SK-N-SH treated with all-trans-retinoic acid at 6 μM for 48 hours (cell line): Measurements from ENCODE around the gene ASAH2.
"Not testable (repeated sequence)": the region's sequence is repeated elsewhere in the genome, so short reads cannot be mapped to it uniquely, and the experiment has no call there.

Experiments
- ATAC-seq: fragments of 200-7000 bp; cut with Tn5 transposase; 3 replicates; pipeline ENCODE4 v1.9.1; 2020; ENCODE audit warnings: mild to moderate bottlenecking, moderate library complexity
- ARNTL ChIP-seq: fragments of 450-650 bp; formaldehyde crosslinking; IDR thresholded peaks from 2 replicates; pipeline ENCODE4 v1.5.0; 2020; ENCODE audit warnings: low read depth, mild to moderate bottlenecking, moderate library complexity, borderline replicate concordance
- BACH2 ChIP-seq: fragments of 250-450 bp; sonication (Bioruptor Pico); IDR thresholded peaks from 2 replicates; pipeline ENCODE4 v1.9.0; 2021; ENCODE audit warnings: mild to moderate bottlenecking, borderline replicate concordance
- CSDC2 ChIP-seq: fragments of 250-450 bp; sonication (Bioruptor Pico); IDR thresholded peaks from 2 replicates; pipeline ENCODE4 v1.5.0; 2020; ENCODE audit warnings: mild to moderate bottlenecking, moderate library complexity
- ESRRG ChIP-seq: fragments of 250-450 bp; sonication (Bioruptor Pico); IDR thresholded peaks from 2 replicates; pipeline ENCODE4 v1.6.1; 2021; ENCODE audit warnings: mild to moderate bottlenecking
- GLIS3 ChIP-seq: fragments of 250-450 bp; sonication (Bioruptor Pico); IDR thresholded peaks from 2 replicates; pipeline ENCODE4 v1.5.0; 2020; ENCODE audit warnings: mild to moderate bottlenecking, moderate library complexity
- ISL1 ChIP-seq: fragments of 250-450 bp; sonication (Bioruptor Pico); IDR thresholded peaks from 2 replicates; pipeline ENCODE4 v2.1.2; 2022; ENCODE audit warnings: mild to moderate bottlenecking, moderate library complexity
- OSR1 ChIP-seq: fragments of 250-450 bp; sonication (Bioruptor Pico); IDR thresholded peaks from 2 replicates; pipeline ENCODE4 v1.8.0; 2022; ENCODE audit warnings: moderate library complexity, mild to moderate bottlenecking, inconsistent platforms
- PPARA ChIP-seq: fragments of 250-450 bp; sonication (Bioruptor Pico); IDR thresholded peaks from 2 replicates; pipeline ENCODE4 v1.5.0; 2020; ENCODE audit warnings: mild to moderate bottlenecking, borderline replicate concordance
- RARB ChIP-seq: fragments of 250-450 bp; sonication (Bioruptor Pico); IDR thresholded peaks from 2 replicates; pipeline ENCODE4 v1.8.0; 2021; ENCODE audit warnings: mild to moderate bottlenecking, moderate library complexity
- SNAI2 ChIP-seq: fragments of 250-450 bp; sonication (Bioruptor Pico); IDR thresholded peaks from 2 replicates; pipeline ENCODE4 v1.5.0; 2020; ENCODE audit warnings: mild to moderate bottlenecking, moderate library complexity
- TCF4 ChIP-seq: fragments of 250-450 bp; sonication (Bioruptor Pico); IDR thresholded peaks from 2 replicates; pipeline ENCODE4 v1.8.0; 2021; ENCODE audit warnings: mild to moderate bottlenecking, moderate library complexity, borderline replicate concordance
- TOX ChIP-seq: fragments of 250-450 bp; sonication (Bioruptor Pico); IDR thresholded peaks from 2 replicates; pipeline ENCODE4 v1.8.0; 2021; ENCODE audit warnings: mild to moderate bottlenecking, moderate library complexity, borderline replicate concordance
- ZC3H10 ChIP-seq: fragments of 250-450 bp; sonication (Bioruptor Pico); IDR thresholded peaks from 2 replicates; pipeline ENCODE4 v1.5.1; 2021; ENCODE audit warnings: mild to moderate bottlenecking, moderate library complexity
- ZFP3 ChIP-seq: fragments of 250-450 bp; sonication (Bioruptor Pico); IDR thresholded peaks from 2 replicates; pipeline ENCODE4 v1.5.0; 2020; ENCODE audit warnings: mild to moderate bottlenecking, moderate library complexity
- ZNF565 ChIP-seq: fragments of 450-650 bp; formaldehyde crosslinking; conservative IDR thresholded peaks from 2 replicates; pipeline ENCODE4 v1.5.0; 2020; ENCODE audit warnings: low read depth, mild to moderate bottlenecking, moderate library complexity
- ZNF70 ChIP-seq: fragments of 450-650 bp; formaldehyde crosslinking; IDR thresholded peaks from 2 replicates; pipeline ENCODE4 v1.5.0; 2020; ENCODE audit warnings: mild to moderate bottlenecking, moderate library complexity
- ZNF8 ChIP-seq: fragments of 450-650 bp; formaldehyde crosslinking; IDR thresholded peaks from 2 replicates; pipeline ENCODE4 v1.5.0; 2020; ENCODE audit warnings: mild to moderate bottlenecking, moderate library complexity
- TF ChIP-seq, protein P1 (sequence below): fragments of 250-450 bp; sonication (Bioruptor Pico); IDR thresholded peaks from 2 replicates; pipeline ENCODE4 v1.8.0; 2021; ENCODE audit warnings: low read depth, mild to moderate bottlenecking, moderate library complexity, borderline replicate concordance
- TF ChIP-seq, protein P2 (sequence below): fragments of 250-450 bp; sonication (Bioruptor Pico); IDR thresholded peaks from 2 replicates; pipeline ENCODE4 v1.8.0; 2020; ENCODE audit warnings: mild to moderate bottlenecking, moderate library complexity, borderline replicate concordance
- TF ChIP-seq, protein P3 (sequence below): fragments of 250-450 bp; sonication (Bioruptor Pico); IDR thresholded peaks from 2 replicates; pipeline ENCODE4 v1.5.1; 2021; ENCODE audit warnings: mild to moderate bottlenecking, moderate library complexity
- TF ChIP-seq, protein P4 (sequence below): fragments of 250-450 bp; sonication (Bioruptor Pico); IDR thresholded peaks from 2 replicates; pipeline ENCODE4 v1.5.0; 2020; ENCODE audit warnings: mild to moderate bottlenecking, moderate library complexity

Gene ASAH2

DNA sequence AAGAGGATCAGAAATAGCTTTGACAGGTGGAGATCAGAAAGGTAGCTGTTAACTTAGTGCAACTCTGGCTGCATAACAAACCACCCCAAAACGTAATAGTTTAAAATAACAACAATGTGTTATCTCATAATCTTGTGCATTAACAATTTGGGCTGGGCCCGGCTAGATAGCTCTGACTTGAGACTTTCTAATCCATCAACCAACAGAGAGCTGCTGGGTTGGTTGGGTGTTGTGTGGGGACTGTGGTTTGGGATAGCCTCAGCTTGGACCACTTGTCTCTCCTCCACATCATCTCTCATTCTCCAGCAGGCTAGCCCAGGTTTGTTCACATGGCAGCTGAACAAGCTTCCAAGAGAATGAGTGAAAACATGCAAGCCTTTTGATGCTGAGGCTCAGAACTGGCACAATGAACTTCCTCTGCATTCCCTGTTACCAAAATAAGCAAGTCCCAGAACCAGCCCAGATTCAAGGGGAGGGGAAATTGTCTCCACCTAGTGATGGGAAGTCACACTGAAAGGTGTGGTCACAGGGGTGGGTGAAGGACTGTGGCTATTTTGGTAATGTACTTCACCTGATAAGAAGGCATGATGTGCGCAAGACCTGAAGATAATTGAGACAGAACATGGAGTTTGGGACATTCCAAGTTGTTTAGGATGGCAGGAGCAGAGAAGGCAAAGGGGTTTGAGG, 20.4 kb upstream of the ASAH2 start:
- no peak for ATAC-seq
- no peak for TF ChIP-seq PPARA (CRISPR knock-in tag)
- no peak for TF ChIP-seq ISL1 (CRISPR knock-in tag)
- TF ChIP-seq, protein P1, sequence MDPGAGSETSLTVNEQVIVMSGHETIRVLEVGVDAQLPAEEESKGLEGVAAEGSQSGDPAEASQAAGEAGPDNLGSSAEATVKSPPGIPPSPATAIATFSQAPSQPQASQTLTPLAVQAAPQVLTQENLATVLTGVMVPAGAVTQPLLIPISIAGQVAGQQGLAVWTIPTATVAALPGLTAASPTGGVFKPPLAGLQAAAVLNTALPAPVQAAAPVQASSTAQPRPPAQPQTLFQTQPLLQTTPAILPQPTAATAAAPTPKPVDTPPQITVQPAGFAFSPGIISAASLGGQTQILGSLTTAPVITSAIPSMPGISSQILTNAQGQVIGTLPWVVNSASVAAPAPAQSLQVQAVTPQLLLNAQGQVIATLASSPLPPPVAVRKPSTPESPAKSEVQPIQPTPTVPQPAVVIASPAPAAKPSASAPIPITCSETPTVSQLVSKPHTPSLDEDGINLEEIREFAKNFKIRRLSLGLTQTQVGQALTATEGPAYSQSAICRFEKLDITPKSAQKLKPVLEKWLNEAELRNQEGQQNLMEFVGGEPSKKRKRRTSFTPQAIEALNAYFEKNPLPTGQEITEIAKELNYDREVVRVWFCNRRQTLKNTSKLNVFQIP (CRISPR knock-in tag) = no peak
- no peak for TF ChIP-seq ZC3H10
- no peak for TF ChIP-seq GLIS3 (CRISPR knock-in tag)
- no peak for TF ChIP-seq ZNF8 (CRISPR knock-in tag)
- TF ChIP-seq TCF4 (CRISPR knock-in tag) = no peak
- TF ChIP-seq ZFP3 (CRISPR knock-in tag) = no peak
- TF ChIP-seq SNAI2 (CRISPR knock-in tag) = no peak
- TF ChIP-seq, protein P2, sequence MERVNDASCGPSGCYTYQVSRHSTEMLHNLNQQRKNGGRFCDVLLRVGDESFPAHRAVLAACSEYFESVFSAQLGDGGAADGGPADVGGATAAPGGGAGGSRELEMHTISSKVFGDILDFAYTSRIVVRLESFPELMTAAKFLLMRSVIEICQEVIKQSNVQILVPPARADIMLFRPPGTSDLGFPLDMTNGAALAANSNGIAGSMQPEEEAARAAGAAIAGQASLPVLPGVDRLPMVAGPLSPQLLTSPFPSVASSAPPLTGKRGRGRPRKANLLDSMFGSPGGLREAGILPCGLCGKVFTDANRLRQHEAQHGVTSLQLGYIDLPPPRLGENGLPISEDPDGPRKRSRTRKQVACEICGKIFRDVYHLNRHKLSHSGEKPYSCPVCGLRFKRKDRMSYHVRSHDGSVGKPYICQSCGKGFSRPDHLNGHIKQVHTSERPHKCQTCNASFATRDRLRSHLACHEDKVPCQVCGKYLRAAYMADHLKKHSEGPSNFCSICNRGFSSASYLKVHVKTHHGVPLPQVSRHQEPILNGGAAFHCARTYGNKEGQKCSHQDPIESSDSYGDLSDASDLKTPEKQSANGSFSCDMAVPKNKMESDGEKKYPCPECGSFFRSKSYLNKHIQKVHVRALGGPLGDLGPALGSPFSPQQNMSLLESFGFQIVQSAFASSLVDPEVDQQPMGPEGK (CRISPR knock-in tag) = no peak
- no peak for TF ChIP-seq OSR1 (CRISPR knock-in tag)
- TF ChIP-seq ESRRG = no peak

DNA sequence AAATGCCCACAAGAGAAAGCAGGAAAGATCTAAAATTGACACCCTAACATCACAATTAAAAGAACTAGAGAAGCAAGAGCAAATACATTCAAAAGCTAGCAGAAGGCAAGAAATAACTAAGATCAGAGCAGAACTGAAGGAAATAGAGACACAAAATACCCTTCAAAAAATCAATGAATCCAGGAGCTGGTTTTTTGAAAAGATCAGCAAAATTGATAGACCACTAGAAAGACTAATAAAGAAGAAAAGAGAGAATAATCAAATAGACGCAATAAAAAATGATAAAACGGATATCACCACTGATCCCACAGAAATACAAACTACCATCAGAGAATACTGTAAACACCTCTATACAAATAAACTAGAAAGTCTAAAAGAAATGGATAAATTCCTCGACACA, 16.6 kb upstream of the ASAH2 start:
- ATAC-seq = not testable (repeated sequence)

DNA sequence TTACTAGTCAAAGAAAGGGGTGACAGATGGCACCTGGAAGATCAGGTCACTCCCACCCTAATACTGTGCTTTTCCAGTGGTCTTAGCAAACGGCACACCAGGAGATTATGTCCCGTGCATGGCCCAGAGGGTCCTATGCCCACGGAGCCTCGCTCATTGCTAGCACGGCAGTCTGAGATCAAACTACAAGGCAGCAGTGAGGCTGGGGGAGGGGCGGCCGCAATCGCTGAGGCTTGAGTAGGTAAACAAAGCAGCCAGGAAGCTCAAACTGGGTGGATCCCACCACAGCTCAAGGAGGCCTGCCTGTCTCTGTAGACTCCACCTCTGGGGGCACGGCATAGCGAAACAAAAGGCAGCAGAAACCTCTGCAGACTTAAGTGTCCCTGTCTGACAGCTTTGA, 11.3 kb upstream of the ASAH2 start:
- ATAC-seq = not testable (repeated sequence)

DNA sequence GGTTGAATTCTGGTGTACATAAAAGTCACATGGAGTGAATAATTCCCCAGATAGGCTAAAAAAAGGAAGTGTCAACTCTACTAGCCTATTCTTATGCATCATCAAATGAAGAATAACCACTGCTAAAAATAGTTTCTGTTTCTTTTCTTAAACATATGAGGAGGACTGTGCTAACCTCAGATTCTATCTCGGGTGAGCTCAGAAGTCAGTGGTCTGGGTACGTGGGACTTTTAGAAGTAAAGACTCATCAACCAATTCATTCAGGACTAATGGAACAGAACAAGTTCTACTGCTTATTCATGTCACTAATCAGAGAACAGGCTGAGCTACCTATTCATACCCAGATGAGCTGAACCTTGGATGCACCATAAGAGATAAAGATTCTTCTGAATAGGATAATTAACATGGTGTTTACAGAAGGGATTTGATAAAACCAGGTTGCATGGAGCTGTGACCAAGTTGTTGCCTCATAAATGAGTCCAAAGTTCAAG, 9.5 kb upstream of the ASAH2 start:
- no peak for ATAC-seq
- TF ChIP-seq, protein P1 (CRISPR knock-in tag) = no peak
- no peak for TF ChIP-seq TOX (CRISPR knock-in tag)
- TF ChIP-seq TCF4 (CRISPR knock-in tag) = no peak
- TF ChIP-seq RARB (CRISPR knock-in tag) = no peak
- TF ChIP-seq ARNTL (CRISPR knock-in tag) = no peak

DNA sequence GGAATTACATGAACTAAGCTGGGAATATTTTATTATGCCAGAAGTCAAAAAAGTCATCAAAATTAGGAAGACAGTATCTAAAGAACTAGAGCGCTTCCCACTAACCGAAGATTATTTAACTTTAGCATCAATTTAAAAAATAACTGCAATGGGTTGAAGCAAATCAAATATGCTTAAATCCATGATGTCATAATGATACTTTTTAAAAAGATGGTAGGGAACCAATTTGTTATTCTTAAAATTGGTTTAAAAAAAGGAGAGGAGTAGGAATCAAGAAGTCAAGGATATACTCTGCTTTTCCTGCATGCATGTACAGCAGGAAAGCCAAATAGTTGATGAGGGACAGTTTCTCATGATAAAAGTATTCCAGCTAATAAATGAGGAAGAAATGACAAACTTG, 3.2 kb upstream of the ASAH2 start:
- no peak for TF ChIP-seq ISL1 (CRISPR knock-in tag)
- TF ChIP-seq, protein P3, sequence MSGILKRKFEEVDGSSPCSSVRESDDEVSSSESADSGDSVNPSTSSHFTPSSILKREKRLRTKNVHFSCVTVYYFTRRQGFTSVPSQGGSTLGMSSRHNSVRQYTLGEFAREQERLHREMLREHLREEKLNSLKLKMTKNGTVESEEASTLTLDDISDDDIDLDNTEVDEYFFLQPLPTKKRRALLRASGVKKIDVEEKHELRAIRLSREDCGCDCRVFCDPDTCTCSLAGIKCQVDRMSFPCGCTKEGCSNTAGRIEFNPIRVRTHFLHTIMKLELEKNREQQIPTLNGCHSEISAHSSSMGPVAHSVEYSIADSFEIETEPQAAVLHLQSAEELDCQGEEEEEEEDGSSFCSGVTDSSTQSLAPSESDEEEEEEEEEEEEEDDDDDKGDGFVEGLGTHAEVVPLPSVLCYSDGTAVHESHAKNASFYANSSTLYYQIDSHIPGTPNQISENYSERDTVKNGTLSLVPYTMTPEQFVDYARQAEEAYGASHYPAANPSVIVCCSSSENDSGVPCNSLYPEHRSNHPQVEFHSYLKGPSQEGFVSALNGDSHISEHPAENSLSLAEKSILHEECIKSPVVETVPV (CRISPR knock-in tag) = no peak
- TF ChIP-seq, protein P4, sequence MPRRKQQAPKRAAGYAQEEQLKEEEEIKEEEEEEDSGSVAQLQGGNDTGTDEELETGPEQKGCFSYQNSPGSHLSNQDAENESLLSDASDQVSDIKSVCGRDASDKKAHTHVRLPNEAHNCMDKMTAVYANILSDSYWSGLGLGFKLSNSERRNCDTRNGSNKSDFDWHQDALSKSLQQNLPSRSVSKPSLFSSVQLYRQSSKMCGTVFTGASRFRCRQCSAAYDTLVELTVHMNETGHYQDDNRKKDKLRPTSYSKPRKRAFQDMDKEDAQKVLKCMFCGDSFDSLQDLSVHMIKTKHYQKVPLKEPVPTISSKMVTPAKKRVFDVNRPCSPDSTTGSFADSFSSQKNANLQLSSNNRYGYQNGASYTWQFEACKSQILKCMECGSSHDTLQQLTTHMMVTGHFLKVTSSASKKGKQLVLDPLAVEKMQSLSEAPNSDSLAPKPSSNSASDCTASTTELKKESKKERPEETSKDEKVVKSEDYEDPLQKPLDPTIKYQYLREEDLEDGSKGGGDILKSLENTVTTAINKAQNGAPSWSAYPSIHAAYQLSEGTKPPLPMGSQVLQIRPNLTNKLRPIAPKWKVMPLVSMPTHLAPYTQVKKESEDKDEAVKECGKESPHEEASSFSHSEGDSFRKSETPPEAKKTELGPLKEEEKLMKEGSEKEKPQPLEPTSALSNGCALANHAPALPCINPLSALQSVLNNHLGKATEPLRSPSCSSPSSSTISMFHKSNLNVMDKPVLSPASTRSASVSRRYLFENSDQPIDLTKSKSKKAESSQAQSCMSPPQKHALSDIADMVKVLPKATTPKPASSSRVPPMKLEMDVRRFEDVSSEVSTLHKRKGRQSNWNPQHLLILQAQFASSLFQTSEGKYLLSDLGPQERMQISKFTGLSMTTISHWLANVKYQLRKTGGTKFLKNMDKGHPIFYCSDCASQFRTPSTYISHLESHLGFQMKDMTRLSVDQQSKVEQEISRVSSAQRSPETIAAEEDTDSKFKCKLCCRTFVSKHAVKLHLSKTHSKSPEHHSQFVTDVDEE (CRISPR knock-in tag) = no peak
- TF ChIP-seq ESRRG = no peak
- no peak for TF ChIP-seq OSR1 (CRISPR knock-in tag)
- TF ChIP-seq ARNTL (CRISPR knock-in tag) = no peak
- TF ChIP-seq CSDC2 (CRISPR knock-in tag) = no peak
- TF ChIP-seq, protein P1 (CRISPR knock-in tag) = no peak
- TF ChIP-seq ZNF70 = no peak
- no peak for TF ChIP-seq RARB (CRISPR knock-in tag)
- no peak for TF ChIP-seq ZNF565 (CRISPR knock-in tag)
- no peak for TF ChIP-seq ZNF8 (CRISPR knock-in tag)
- no peak for TF ChIP-seq BACH2 (CRISPR knock-in tag)
- no peak for TF ChIP-seq SNAI2 (CRISPR knock-in tag)
- no peak for ATAC-seq
